ENCODE results near the gene PSMG4.
A peak's percentile ranks its signal among the peaks of the same experiment; 100 is the strongest.
"Not testable (repeated sequence)": the region's sequence is repeated elsewhere in the genome, so short reads cannot be mapped to it uniquely, and the experiment has no call there.

PSMG4 gene

DNA sequence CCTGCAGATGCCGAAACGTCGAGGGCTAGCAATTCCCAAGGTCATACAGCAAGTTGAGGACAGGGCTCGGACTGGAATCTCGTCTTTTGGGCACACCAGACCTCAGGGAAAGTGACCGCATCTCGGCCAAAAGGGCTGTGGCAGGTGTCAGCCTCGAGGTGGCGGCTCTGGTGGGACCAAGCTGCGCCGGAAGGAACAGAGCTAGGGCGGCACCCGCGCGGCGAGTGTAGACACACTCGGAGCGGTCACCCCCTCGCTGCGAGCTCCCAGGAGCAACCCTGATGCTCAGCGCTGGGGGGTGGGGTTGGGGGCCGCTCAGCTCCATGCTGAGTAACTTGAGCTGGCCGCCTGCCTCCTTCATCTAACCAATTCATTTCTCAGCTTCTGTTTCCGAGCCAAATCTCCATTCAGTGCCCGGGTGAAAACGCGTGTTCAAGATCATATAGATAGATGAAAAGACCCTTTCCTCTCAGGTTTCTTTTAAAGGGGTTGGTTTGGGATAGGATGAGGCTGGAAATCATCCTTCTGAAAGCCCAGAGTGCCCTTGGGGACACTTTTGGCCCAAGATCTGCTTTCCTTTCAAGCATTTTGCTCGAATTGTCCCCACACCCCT is 29.1 kb upstream of the PSMG4 start:
- DNase-seq = peak in 18 of 42 donors; percentile 19 to 78 (median 54)
- intact Hi-C loops (cut with DNase I) = no loop called here

DNA sequence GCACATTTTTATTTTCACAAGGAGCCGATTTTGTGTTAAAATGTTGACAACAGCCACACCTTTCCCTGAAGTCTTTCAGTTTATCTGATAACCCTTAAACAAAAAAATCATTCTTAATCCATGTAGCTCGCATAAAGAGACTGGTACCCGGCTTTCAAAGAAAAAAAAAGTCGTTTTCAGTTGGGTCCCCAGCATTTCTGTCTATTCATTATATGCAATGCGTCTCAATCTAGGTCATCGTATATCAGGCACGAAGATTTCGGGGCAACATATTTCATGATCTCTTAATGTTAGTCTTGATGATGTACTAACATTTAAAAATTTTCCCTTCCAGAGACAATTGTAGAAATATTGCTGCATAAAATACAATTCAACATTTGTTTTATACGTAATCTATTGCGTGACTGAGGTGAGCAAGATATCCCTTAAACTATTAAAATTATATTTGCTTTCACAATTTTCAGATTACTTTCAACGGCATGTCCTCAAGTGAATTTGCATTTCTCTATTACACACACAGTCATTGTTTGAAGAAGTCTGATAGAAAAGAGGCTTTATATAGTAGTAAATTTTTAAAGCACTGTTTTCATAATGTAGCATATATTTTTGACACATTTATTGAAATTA is 28.4 kb upstream of the PSMG4 start:
- intact Hi-C loops (cut with DNase I) = no loop called here
- no peak for DNase-seq

GRCh38 chr6:3230900-3231246 is 27.9 kb upstream of the PSMG4 start:
- DNase-seq = peak in 37 of 42 donors; percentile 50 to 86 (median 74)

DNA sequence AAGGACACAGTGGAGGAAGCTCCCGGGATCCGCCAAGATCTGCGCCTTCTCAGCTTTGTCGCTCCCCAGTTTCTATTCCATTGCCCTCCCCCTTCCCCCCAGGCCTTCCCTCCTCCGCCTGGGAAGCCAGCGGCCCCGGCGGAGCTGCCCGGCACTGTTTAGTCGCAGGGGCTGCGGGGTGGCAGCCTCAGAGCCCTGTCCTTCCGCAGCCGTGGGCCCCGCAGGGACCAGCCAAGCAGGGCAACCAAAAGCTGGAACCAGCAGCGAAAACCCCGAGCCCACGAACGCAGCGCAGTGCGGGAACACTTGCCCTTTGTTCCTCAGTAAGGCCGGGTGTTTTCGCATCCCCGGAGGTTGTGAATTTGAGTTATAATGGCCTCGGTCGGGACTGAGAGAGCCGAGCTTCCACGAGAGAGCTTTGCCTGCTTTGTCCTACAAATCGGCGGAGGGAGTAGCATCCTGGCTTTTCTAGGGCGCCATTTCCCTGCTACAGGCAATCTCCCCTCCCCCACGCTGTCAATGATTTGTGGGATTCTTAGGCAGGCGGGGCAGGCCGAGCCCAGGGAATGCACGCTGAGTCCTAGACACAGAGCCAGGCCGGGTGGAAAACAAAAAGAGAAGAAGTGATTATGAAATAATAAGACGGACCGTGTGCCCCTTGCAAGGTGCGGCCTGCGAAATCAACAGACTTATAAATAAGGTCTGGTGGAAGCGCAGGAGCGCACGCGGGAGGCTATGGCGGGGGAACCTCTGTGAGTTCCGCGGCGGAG is 27.3 kb upstream of the PSMG4 start:
- peak; percentile 68 to 95 (median 85) for DNase-seq
- intact Hi-C loops (cut with DNase I) = no loop called here

More at GRCh38 chr6:3230900-3231246, 27.9 kb upstream of the PSMG4 start:
- intact Hi-C loops (cut with DNase I) = no loop called here

- peak in 3 of 42 donors; percentile 26 to 50 (median 50) for DNase-seq
Observed at GRCh38 chr6:3232017-3232945, 26.5 kb upstream of the PSMG4 start.

DNA sequence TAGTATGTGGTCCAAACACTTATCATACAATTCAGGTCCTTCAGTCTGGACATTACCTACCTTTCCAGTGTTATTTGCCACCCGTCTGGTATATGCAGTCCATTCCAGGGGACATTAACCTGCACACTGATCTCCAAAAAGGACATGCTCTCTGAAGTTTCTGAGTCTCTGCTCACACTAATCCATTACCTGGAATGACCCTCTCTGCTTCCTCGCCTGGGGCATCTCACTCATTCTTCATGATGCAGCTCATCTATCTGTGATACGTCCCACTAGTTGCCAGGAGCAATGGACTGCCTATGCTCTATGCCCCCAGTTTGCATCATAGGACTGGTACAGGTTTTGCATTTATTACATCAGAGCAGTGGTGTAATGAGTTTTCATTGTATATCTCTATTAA is 25.4 kb upstream of the PSMG4 start:
- no peak for DNase-seq
- intact Hi-C loops (cut with DNase I) = no loop called here

More at GRCh38 chr6:3232017-3232945, 26.5 kb upstream of the PSMG4 start:
- intact Hi-C loops (cut with DNase I) = no loop called here

GRCh38 chr6:3233904-3234303 is 24.8 kb upstream of the PSMG4 start:
- no peak for DNase-seq
- intact Hi-C loops (cut with DNase I) = no loop called here

GRCh38 chr6:3235486-3235885 is 23.3 kb upstream of the PSMG4 start:
- no peak for DNase-seq

DNA sequence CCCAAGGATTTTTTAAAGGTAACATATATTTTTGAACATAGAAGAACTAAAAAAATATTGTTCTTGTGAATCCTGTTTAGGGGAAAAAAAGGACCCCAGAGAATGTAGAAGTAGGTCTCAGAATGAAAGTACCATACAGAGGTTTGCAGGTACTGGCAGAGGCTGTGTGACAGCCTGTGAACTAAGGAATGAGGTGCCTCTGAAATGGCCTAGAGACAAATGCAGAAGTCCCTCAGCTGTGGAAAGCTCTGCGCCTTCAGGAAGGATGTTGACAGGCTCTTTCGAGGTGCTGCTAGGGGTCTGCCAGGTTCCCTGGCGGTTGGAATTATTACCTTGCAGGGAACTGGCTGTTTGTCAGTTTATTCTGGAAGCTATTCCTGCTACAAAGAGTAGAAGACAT is 22.7 kb upstream of the PSMG4 start:
- intact Hi-C loops (cut with DNase I) = no loop called here
- DNase-seq = peak in 1 of 42 donors; percentile 0

More at GRCh38 chr6:3235486-3235885, 23.3 kb upstream of the PSMG4 start:
- intact Hi-C loops (cut with DNase I) = no loop called here

DNA sequence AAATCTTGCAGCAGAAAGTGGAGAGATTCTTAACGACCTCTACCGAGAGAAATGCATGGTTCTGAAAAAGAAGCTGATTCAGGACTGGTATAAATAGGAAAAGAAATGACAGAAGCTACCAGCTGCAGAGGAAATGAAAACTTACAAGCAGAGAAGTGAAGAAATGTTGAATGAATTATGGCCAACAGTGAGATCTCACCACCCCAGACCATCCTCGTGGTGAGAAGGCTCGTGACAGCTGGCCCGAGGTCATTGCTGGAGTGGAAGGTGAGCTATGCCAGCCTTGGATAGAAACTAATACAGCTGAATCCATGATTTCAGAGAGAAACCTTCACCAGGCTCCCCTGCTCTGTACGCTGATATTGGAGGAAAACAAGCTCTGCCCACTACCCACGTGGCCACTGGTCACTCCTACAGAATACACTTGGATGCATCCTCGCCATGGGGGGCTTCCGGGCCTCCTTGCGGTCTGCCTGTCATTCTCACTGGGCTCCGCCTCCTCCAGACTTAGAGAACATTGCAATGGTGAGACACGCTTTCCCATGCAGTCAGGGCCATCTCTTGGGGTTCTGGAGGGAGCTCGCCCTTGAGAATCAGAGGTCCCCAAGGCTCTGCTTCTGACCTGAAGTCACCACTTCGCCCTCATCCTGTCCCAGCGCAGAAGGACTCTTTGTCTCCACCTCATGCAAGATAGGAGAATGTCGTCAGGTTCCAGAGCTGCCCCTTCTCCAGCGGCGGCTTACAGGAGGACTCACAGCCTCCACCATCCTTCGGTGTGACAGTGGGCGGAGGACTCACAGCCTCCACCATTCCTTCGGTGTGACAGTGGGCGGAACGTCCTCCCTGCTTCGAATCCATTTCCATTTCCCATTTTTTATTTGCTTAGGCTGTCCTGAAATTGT is 20.7 kb upstream of the PSMG4 start:
- DNase-seq = peak in 1 of 42 donors; percentile 1
- intact Hi-C loops (cut with DNase I) = no loop called here

- DNase-seq = peak in 12 of 42 donors; percentile 23 to 81 (median 52)
Observed at GRCh38 chr6:3239110-3239830, 19.5 kb upstream of the PSMG4 start.

DNA sequence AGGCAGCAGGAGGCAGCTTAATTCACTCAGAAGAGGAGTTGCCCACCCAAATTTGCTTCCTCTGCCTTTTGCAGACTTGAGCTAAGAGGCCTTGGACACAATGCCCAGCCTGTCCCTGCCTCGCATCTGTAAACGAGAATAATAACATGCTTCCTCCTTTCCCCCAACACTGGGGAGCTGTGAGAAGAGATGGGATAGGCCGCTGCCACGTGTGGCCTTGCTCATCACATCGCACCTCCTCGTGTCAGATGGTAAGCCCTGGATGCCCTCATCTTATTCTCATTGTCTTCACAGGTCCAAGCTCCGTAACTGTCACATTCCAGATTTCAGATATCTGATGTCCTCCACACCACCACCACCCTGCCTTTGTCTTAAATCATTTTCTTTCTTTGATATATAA is 18.2 kb upstream of the PSMG4 start:
- no peak for DNase-seq

More at GRCh38 chr6:3239110-3239830, 19.5 kb upstream of the PSMG4 start:
- intact Hi-C loops (cut with DNase I) = no loop called here

GRCh38 chr6:3241745-3242144 is 17.0 kb upstream of the PSMG4 start:
- intact Hi-C loops (cut with DNase I) = loop anchor here (10.0 kb wide), 1 partner anchor 87 kb away; the partner anchor contains the start of gene TUBB2A
- not testable (repeated sequence) for DNase-seq

More for the DNA sequence above, 18.2 kb upstream of the PSMG4 start:
- intact Hi-C loops (cut with DNase I) = loop anchor here (10.0 kb wide), 1 partner anchor 86 kb away; the partner anchor contains the start of gene TUBB2A

DNA sequence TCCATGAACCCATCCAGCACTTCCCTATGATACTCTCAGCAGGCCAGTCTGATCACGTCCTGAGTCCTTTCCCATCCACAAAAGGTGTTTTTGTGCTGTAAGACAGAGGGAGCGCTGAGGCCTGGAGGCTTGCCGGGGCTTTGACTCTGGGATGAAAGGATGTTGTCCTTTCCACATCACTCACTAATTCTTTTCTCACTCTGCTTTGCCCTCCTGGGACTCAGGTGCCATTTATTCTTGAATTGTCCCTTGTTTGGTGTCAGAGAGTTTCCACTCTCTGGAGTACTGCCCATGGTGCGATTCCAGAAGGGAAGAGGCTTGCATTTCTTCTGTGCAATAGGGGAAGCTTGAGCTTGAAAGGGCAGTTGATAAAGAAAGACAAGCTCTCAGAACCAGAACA is 16.0 kb upstream of the PSMG4 start:
- intact Hi-C loops (cut with DNase I) = loop anchor here (10.0 kb wide), 1 partner anchor 88 kb away; the partner anchor contains the start of gene TUBB2A
- no peak for DNase-seq

GRCh38 chr6:3244003-3244831 is 14.5 kb upstream of the PSMG4 start:
- intact Hi-C loops (cut with DNase I) = loop anchor here (10.0 kb wide), 1 partner anchor 89 kb away; the partner anchor contains the start of gene TUBB2A
- DNase-seq = no peak

- DNase-seq = not testable (repeated sequence)
- intact Hi-C loops (cut with DNase I) = loop anchor here (10.0 kb wide), 1 partner anchor 90 kb away; the partner anchor contains the start of gene TUBB2A
Observed at GRCh38 chr6:3244832-3245161, 13.9 kb upstream of the PSMG4 start.
